ENCODE data around the gene FLT1.

The FLT1 gene

GRCh38 chr13:28314879-28315278 lies 180.0 kb downstream of the FLT1 start:
- in situ Hi-C loops (cut with HindIII; ENCODE audit: low pct_unique_long_range_greater_than_20kb, low sequenced_read_pairs) = no loop called here
- no peak for TF ChIP-seq JUND (IDR thresholded peaks at IDR 0.05; ENCODE audit: low read depth)
- no peak for DNase-seq (ENCODE audit: low read depth in 1 of 2, low spot score in 1 of 2)

DNA sequence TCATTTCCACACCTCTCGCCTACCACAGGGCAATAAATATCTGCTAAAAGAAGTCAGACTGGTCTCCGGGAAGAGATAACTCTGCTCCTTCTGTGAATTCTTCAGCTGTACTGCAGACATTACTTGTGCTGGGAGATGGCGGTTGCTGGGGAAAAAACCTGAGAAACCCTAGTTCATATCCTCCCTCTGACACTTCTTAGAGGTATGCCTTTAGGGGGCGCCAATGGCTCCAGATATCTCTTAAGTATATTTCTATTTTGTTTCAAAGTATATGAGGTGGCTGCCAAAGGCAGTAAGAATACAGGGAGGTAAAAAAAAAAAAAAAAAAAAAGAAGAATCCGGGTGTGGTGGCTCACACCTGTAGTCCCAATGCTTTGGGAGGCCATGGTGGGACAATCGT lies 181.3 kb downstream of the FLT1 start:
- peak in 1 of 2 experiments; percentile 4 for DNase-seq (ENCODE audit: low read depth in 1 of 2, low spot score in 1 of 2)
- in situ Hi-C loops (cut with HindIII; ENCODE audit: low pct_unique_long_range_greater_than_20kb, low sequenced_read_pairs) = no loop called here
- TF ChIP-seq JUND (IDR thresholded peaks at IDR 0.05; ENCODE audit: low read depth) = no peak

DNA sequence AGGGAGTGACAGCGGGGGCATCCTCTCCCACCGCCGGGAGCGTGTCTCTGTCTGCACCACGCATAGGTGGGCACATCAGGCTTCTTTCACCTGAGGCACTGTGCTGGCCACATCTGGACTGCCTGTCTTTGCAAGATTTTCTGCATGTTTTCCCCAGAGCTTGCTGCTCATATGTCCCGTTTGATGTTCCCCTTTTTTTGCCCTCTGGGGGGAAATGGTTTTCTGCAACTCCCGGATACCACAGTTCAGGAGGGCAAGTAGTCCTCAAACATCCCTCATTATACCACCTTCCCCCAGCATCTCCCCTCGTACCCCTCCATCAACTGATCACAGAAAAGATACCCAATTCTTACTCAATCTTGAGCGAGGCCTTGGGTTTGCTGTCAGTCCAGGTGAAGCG lies 188.6 kb downstream of the FLT1 start:
- TF ChIP-seq JUND (IDR thresholded peaks at IDR 0.05; ENCODE audit: low read depth) = no peak
- DNase-seq (ENCODE audit: low read depth in 1 of 2, low spot score in 1 of 2) = no peak
- in situ Hi-C loops (cut with HindIII; ENCODE audit: low pct_unique_long_range_greater_than_20kb, low sequenced_read_pairs) = no loop called here

DNA sequence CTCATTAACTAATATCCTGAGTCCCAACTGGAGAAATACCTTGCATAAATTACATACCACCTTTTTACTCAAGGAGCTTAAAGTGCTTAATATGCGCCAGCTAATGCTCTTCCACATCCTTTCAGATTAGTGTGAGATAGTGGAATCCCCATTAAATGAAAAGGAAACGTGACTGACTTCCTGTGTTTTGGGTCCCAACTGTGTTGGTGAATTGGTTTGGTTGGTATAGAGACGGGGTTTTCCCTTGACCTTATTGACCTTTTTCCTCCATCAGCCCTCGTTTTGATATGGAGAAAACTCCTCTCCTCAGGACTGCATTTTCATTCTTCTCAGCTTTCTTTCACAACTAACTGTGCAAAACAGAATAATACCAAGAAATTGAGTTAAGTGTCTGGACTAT lies 193.1 kb downstream of the FLT1 start:
- no peak for TF ChIP-seq JUND (IDR thresholded peaks at IDR 0.05; ENCODE audit: low read depth)
- DNase-seq (ENCODE audit: low read depth in 1 of 2, low spot score in 1 of 2) = no peak
- in situ Hi-C loops (cut with HindIII; ENCODE audit: low pct_unique_long_range_greater_than_20kb, low sequenced_read_pairs) = no loop called here

DNA sequence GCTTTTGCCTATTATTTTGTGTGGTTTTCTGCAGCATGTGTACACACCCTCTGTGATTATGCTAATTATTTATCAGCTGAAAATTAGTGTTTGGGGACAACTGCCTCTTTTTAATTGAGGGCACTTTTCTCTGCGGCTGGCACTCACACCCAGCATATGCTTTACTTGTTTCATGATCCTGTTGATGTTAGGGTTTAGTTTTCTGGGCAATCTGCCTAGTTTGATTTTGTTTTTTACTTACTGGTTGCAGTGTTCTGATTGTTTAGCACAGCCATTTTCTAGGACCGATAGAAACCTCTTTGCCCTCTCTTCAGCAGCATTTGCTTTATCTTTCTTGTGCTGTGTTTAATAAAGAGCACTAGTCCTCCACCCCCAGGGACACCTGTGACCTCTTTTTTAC lies 195.0 kb downstream of the FLT1 start:
- DNase-seq (ENCODE audit: low read depth in 1 of 2, low spot score in 1 of 2) = no peak
- TF ChIP-seq JUND (IDR thresholded peaks at IDR 0.05; ENCODE audit: low read depth) = no peak
- in situ Hi-C loops (cut with HindIII; ENCODE audit: low pct_unique_long_range_greater_than_20kb, low sequenced_read_pairs) = no loop called here

GRCh38 chr13:28297341-28297740 lies 197.6 kb downstream of the FLT1 start:
- in situ Hi-C loops (cut with HindIII; ENCODE audit: low pct_unique_long_range_greater_than_20kb, low sequenced_read_pairs) = no loop called here
- no peak for TF ChIP-seq JUND (IDR thresholded peaks at IDR 0.05; ENCODE audit: low read depth)
- DNase-seq (ENCODE audit: low read depth in 1 of 2, low spot score in 1 of 2) = no peak

- no peak for DNase-seq (ENCODE audit: low read depth in 1 of 2, low spot score in 1 of 2)
- in situ Hi-C loops (cut with HindIII; ENCODE audit: low pct_unique_long_range_greater_than_20kb, low sequenced_read_pairs) = no loop called here
- TF ChIP-seq JUND (IDR thresholded peaks at IDR 0.05; ENCODE audit: low read depth) = no peak
Observed at GRCh38 chr13:28286263-28286662, 208.7 kb downstream of the FLT1 start.

DNA sequence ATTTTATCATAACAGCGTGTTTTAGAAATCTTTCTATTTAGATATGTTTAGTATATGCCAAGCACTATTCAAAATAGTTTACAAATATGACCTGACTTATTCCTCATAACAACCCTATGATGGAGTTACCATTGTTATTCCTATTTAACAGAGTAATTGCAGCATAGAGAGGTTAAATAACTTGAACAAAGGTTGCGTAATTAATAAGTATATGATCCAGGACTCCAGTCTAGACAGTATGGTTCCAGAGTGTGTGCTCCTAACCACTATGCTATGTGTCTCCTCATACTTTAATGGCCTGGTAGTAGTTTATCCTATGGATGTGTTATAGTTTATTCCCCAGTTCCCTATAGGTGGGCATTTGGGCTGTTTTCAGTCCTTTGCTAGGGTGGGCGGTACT lies 211.3 kb downstream of the FLT1 start:
- TF ChIP-seq JUND (IDR thresholded peaks at IDR 0.05; ENCODE audit: low read depth) = no peak
- in situ Hi-C loops (cut with HindIII; ENCODE audit: low pct_unique_long_range_greater_than_20kb, low sequenced_read_pairs) = no loop called here
- DNase-seq (ENCODE audit: low read depth in 1 of 2, low spot score in 1 of 2) = no peak

DNA sequence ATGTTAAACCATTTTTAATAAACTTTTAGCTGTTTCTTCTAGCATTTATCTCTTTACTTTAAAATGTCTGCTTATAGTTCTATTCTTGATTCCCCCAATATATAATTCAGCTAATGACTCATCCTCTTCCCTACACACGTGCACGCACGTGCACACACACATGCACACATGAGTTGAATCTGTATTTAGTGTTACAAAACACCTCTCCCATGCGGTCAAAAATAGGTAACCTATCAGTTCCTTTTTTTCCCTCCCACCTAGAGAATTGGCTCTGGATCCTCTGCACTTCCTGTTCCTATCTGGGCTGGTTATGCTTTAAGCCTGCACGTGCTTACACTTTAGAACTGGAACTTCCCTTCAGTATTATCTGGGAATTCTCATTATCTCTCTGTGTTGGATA lies 212.5 kb downstream of the FLT1 start:
- in situ Hi-C loops (cut with HindIII; ENCODE audit: low pct_unique_long_range_greater_than_20kb, low sequenced_read_pairs) = no loop called here
- TF ChIP-seq JUND (IDR thresholded peaks at IDR 0.05; ENCODE audit: low read depth) = no peak
- DNase-seq (ENCODE audit: low read depth in 1 of 2, low spot score in 1 of 2) = no peak

DNA sequence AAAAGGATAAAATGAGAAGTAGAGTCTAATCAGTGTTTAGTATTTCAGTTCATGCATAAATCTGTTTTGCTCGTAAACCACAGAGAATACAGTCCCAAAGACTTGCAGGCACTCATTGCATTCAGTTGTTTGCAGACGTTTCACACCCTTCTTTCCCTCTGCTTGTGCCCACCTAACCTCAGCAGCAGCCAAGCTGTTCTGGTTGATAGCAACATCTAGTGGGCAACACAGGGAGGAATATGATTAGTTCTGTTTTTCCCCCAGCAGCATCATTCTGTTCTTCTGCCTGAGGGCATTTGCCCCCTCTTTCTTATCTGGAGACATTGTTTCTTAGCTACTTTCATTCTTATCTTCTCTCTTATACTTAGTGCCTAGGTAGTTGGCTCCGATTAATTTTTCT lies 221.0 kb downstream of the FLT1 start:
- in situ Hi-C loops (cut with HindIII; ENCODE audit: low pct_unique_long_range_greater_than_20kb, low sequenced_read_pairs) = no loop called here
- no peak for TF ChIP-seq JUND (IDR thresholded peaks at IDR 0.05; ENCODE audit: low read depth)
- DNase-seq (ENCODE audit: low read depth in 1 of 2, low spot score in 1 of 2) = no peak

GRCh38 chr13:28271056-28271840 lies 223.7 kb downstream of the FLT1 start:
- in situ Hi-C loops (cut with HindIII; ENCODE audit: low pct_unique_long_range_greater_than_20kb, low sequenced_read_pairs) = no loop called here
- DNase-seq (ENCODE audit: low read depth in 1 of 2, low spot score in 1 of 2) = no peak
- TF ChIP-seq JUND (IDR thresholded peaks at IDR 0.05; ENCODE audit: low read depth) = no peak

DNA sequence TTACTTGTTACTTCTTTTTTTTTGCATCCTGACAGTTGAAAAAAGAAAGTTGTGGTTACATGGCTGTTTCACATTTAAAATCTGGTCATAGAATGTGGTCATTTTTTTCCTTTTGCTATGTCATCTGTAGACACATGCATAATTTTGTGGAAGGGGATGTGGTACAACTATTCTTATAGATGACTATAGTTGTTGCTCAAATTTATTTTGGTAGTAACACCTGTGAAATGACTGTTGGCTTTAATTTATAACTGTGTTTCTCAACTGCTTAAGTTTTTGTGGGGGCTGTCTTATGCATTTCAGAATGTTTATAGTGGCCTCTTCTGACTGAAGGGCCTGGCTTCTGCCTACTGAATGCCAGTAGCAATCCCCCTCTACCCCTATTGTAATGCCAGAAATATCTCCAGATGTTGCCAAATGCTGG lies 226.1 kb downstream of the FLT1 start:
- DNase-seq (ENCODE audit: low read depth in 1 of 2, low spot score in 1 of 2) = no peak
- no peak for TF ChIP-seq JUND (IDR thresholded peaks at IDR 0.05; ENCODE audit: low read depth)
- in situ Hi-C loops (cut with HindIII; ENCODE audit: low pct_unique_long_range_greater_than_20kb, low sequenced_read_pairs) = no loop called here

DNA sequence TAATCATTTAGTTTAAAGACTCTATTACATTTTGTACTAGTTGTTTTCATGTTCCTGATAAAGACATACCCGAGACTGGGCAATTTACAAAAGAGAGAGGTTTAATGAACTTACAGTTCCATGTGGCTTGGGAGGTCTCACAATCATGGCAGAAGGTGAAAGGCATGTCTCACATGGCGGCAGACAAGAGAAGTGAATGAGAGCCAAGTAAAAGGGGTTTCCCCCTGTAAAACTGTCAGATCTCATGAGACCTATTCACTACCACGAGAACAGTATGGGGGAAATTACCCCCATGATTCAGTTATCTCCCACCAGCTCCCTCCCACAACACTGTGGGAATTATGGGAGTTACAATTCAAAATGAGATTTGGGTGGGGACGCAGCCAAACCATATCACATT lies 227.4 kb downstream of the FLT1 start:
- DNase-seq (ENCODE audit: low read depth in 1 of 2, low spot score in 1 of 2) = no peak
- in situ Hi-C loops (cut with HindIII; ENCODE audit: low pct_unique_long_range_greater_than_20kb, low sequenced_read_pairs) = no loop called here
- no peak for TF ChIP-seq JUND (IDR thresholded peaks at IDR 0.05; ENCODE audit: low read depth)

GRCh38 chr13:28258417-28258816 lies 236.5 kb downstream of the FLT1 start:
- TF ChIP-seq JUND (IDR thresholded peaks at IDR 0.05; ENCODE audit: low read depth) = no peak
- no peak for DNase-seq (ENCODE audit: low read depth in 1 of 2, low spot score in 1 of 2)
- in situ Hi-C loops (cut with HindIII; ENCODE audit: low pct_unique_long_range_greater_than_20kb, low sequenced_read_pairs) = no loop called here
